ENCODE results near the gene CLVS2. TPM values are rescaled to one million over a fixed set of nuclear protein-coding genes. Genes with fewer than 3 reads are reported as not detected.

The CLVS2 gene
- 4.1 TPM for total RNA-seq (ENCODE audit: insufficient read depth, low replicate concordance)

- DNase-seq (ENCODE audit: low spot score), result peak; percentile 38
Observed at GRCh38 chr6:122995921-122996793, at the start of gene CLVS2. Gene CLVS2 (plus strand): TSS chr6:122996235. CDS start chr6:122997778, 1,543 bp downstream.

GRCh38 chr6:122947355-122947754 is 48.7 kb upstream of the CLVS2 start:
- DNase-seq (ENCODE audit: low spot score), result no peak

GRCh38 chr6:122953766-122954165 is 42.3 kb upstream of the CLVS2 start:
- no peak for DNase-seq (ENCODE audit: low spot score)

GRCh38 chr6:122956376-122956775 is 39.7 kb upstream of the CLVS2 start:
- no peak for DNase-seq (ENCODE audit: low spot score)

- DNase-seq (ENCODE audit: low spot score), result no peak
Observed at GRCh38 chr6:122962000-122962624, 33.9 kb upstream of the CLVS2 start.

GRCh38 chr6:122969999-122970533 is 26.0 kb upstream of the CLVS2 start:
- no peak for DNase-seq (ENCODE audit: low spot score)

- no peak for DNase-seq (ENCODE audit: low spot score)
Observed at GRCh38 chr6:122977180-122977579, 18.9 kb upstream of the CLVS2 start.

GRCh38 chr6:122984393-122984792 is 11.6 kb upstream of the CLVS2 start:
- no peak for DNase-seq (ENCODE audit: low spot score)

- DNase-seq (ENCODE audit: low spot score), result no peak
Observed at GRCh38 chr6:122994256-122994655, 1.8 kb upstream of the CLVS2 start.

GRCh38 chr6:122996794-122997505 is 915 bp downstream of the CLVS2 start:
- no peak for DNase-seq (ENCODE audit: low spot score)

GRCh38 chr6:122997541-122998150 is 1.6 kb downstream of the CLVS2 start:
- no peak for DNase-seq (ENCODE audit: low spot score)

GRCh38 chr6:122998403-122998975 is 2.5 kb downstream of the CLVS2 start:
- DNase-seq (ENCODE audit: low spot score), result no peak

- no peak for DNase-seq (ENCODE audit: low spot score)
Observed at GRCh38 chr6:123000244-123000770, 4.3 kb downstream of the CLVS2 start.

GRCh38 chr6:123001540-123001939 is 5.5 kb downstream of the CLVS2 start:
- DNase-seq (ENCODE audit: low spot score), result no peak

- no peak for DNase-seq (ENCODE audit: low spot score)
Observed at GRCh38 chr6:123007885-123008284, 11.8 kb downstream of the CLVS2 start.

- DNase-seq (ENCODE audit: low spot score), result no peak
Observed at GRCh38 chr6:123009059-123009458, 13.0 kb downstream of the CLVS2 start.

- DNase-seq (ENCODE audit: low spot score), result no peak
Observed at GRCh38 chr6:123014835-123015234, 18.8 kb downstream of the CLVS2 start.

- DNase-seq (ENCODE audit: low spot score), result no peak
Observed at GRCh38 chr6:123016431-123017103, 20.5 kb downstream of the CLVS2 start.

- no peak for DNase-seq (ENCODE audit: low spot score)
Observed at GRCh38 chr6:123017104-123017682, 21.2 kb downstream of the CLVS2 start.

- peak; percentile 15 for DNase-seq (ENCODE audit: low spot score)
Observed at GRCh38 chr6:123022975-123023374, 26.9 kb downstream of the CLVS2 start.

All from umbilical cord (tissue), 2 donors.